HEK293 (cell line): Measurements from ENCODE around the gene RCSD1.

ENCODE experiments used
- ELK4 ChIP-seq: IDR thresholded peaks from 2 replicates; pipeline ENCODE4 v1.6.1; 2011; ENCODE audit warnings: mild to moderate bottlenecking, low read depth, low read length, borderline replicate concordance
- GLIS1 ChIP-seq: fragments of 450-650 bp; formaldehyde crosslinking; IDR thresholded peaks from 2 replicates; pipeline ENCODE4 v1.5.1; 2016; ENCODE audit warnings: missing biosample characterization, missing genetic modification characterization
- PATZ1 ChIP-seq: fragments of 450-650 bp; formaldehyde crosslinking; IDR thresholded peaks from 2 replicates; pipeline ENCODE4 v1.5.1; 2016; ENCODE audit warnings: missing biosample characterization, missing genetic modification characterization
- SP7 ChIP-seq: fragments of 450-650 bp; formaldehyde crosslinking; IDR thresholded peaks from 2 replicates; pipeline ENCODE4 v1.5.1; 2016; ENCODE audit warnings: missing biosample characterization, missing genetic modification characterization
- YY1 ChIP-seq: fragments of 450-650 bp; formaldehyde crosslinking; IDR thresholded peaks from 2 replicates; pipeline ENCODE4 v1.5.1; 2018; ENCODE audit warnings: missing biosample characterization, missing genetic modification characterization
- ZBTB48 ChIP-seq: fragments of 450-650 bp; formaldehyde crosslinking; IDR thresholded peaks from 2 replicates; pipeline ENCODE4 v1.5.1; 2016; ENCODE audit warnings: missing biosample characterization, missing genetic modification characterization
- ZEB2 ChIP-seq: fragments of 450-650 bp; formaldehyde crosslinking; IDR thresholded peaks from 2 replicates; pipeline ENCODE4 v1.5.1; 2016; ENCODE audit warnings: missing biosample characterization, missing genetic modification characterization
- ZFP41 ChIP-seq: fragments of 450-650 bp; formaldehyde crosslinking; IDR thresholded peaks from 2 replicates; pipeline ENCODE4 v1.5.1; 2016; ENCODE audit warnings: missing biosample characterization, missing genetic modification characterization, borderline replicate concordance
- ZNF18 ChIP-seq: fragments of 450-650 bp; formaldehyde crosslinking; IDR thresholded peaks from 2 replicates; pipeline ENCODE4 v1.5.1; 2016; ENCODE audit warnings: missing biosample characterization, missing genetic modification characterization
- ZNF184 ChIP-seq: fragments of 450-650 bp; IDR thresholded peaks from 2 replicates; pipeline ENCODE4 v1.5.1; 2018; ENCODE audit warnings: missing biosample characterization, mild to moderate bottlenecking, missing genetic modification characterization
- ZNF2 ChIP-seq: fragments of 450-650 bp; formaldehyde crosslinking; IDR thresholded peaks from 2 replicates; pipeline ENCODE4 v1.5.1; 2016; ENCODE audit warnings: missing biosample characterization, missing genetic modification characterization
- ZNF214 ChIP-seq: fragments of 450-650 bp; formaldehyde crosslinking; IDR thresholded peaks from 2 replicates; pipeline ENCODE4 v1.5.1; 2017; ENCODE audit warnings: missing biosample characterization, mild to moderate bottlenecking, missing genetic modification characterization, borderline replicate concordance
- ZNF23 ChIP-seq: fragments of 450-650 bp; formaldehyde crosslinking; IDR thresholded peaks from 2 replicates; pipeline ENCODE4 v1.5.1; 2016; ENCODE audit warnings: missing biosample characterization, missing genetic modification characterization, borderline replicate concordance
- ZNF324 ChIP-seq: fragments of 450-650 bp; formaldehyde crosslinking; IDR thresholded peaks from 2 replicates; pipeline ENCODE4 v1.5.1; 2016; ENCODE audit warnings: missing biosample characterization, missing genetic modification characterization
- ZNF394 ChIP-seq: fragments of 450-650 bp; formaldehyde crosslinking; IDR thresholded peaks from 2 replicates; pipeline ENCODE4 v1.5.1; 2016; ENCODE audit warnings: missing biosample characterization, missing genetic modification characterization, mild to moderate bottlenecking, moderate library complexity, borderline replicate concordance
- ZNF449 ChIP-seq: fragments of 450-650 bp; formaldehyde crosslinking; IDR thresholded peaks from 2 replicates; pipeline ENCODE4 v1.5.1; 2017; ENCODE audit warnings: missing biosample characterization, mild to moderate bottlenecking, missing genetic modification characterization, moderate library complexity
- ZNF501 ChIP-seq: fragments of 450-650 bp; formaldehyde crosslinking; IDR thresholded peaks from 2 replicates; pipeline ENCODE4 v1.5.1; 2016; ENCODE audit warnings: missing biosample characterization, missing genetic modification characterization
- ZNF548 ChIP-seq: fragments of 450-650 bp; formaldehyde crosslinking; IDR thresholded peaks from 2 replicates; pipeline ENCODE4 v1.5.1; 2016; ENCODE audit warnings: missing biosample characterization, missing genetic modification characterization
- ZNF580 ChIP-seq: fragments of 450-650 bp; formaldehyde crosslinking; IDR thresholded peaks from 2 replicates; pipeline ENCODE4 v1.5.1; 2016; ENCODE audit warnings: missing biosample characterization, missing genetic modification characterization
- ZNF623 ChIP-seq: fragments of 450-650 bp; formaldehyde crosslinking; IDR thresholded peaks from 2 replicates; pipeline ENCODE4 v1.5.1; 2016; ENCODE audit warnings: missing biosample characterization, missing genetic modification characterization
- ZNF626 ChIP-seq: fragments of 450-650 bp; sonication (Bioruptor Pico); formaldehyde crosslinking; IDR thresholded peaks from 2 replicates; pipeline ENCODE4 v1.5.1; 2018; ENCODE audit warnings: missing biosample characterization, missing genetic modification characterization, inconsistent platforms
- ZNF639 ChIP-seq: fragments of 450-650 bp; formaldehyde crosslinking; IDR thresholded peaks from 2 replicates; pipeline ENCODE4 v1.5.1; 2016; ENCODE audit warnings: missing biosample characterization, missing genetic modification characterization
- ZNF692 ChIP-seq: fragments of 450-650 bp; formaldehyde crosslinking; IDR thresholded peaks from 2 replicates; pipeline ENCODE4 v1.5.1; 2016; ENCODE audit warnings: missing biosample characterization, missing genetic modification characterization
- ZNF701 ChIP-seq: fragments of 450-650 bp; formaldehyde crosslinking; IDR thresholded peaks from 2 replicates; pipeline ENCODE4 v1.5.1; 2016; ENCODE audit warnings: missing biosample characterization, missing genetic modification characterization
- ZNF704 ChIP-seq: fragments of 450-650 bp; formaldehyde crosslinking; IDR thresholded peaks from 2 replicates; pipeline ENCODE4 v1.5.1; 2016; ENCODE audit warnings: missing biosample characterization, missing genetic modification characterization
- ZNF76 ChIP-seq: fragments of 450-650 bp; formaldehyde crosslinking; IDR thresholded peaks from 2 replicates; pipeline ENCODE4; 2016; ENCODE audit warnings: low read depth, missing biosample characterization, missing genetic modification characterization, borderline replicate concordance
- ZNF776 ChIP-seq: fragments of 450-650 bp; formaldehyde crosslinking; IDR thresholded peaks from 2 replicates; pipeline ENCODE4 v1.5.0; 2017; ENCODE audit warnings: missing biosample characterization, missing genetic modification characterization, borderline replicate concordance
- ZSCAN30 ChIP-seq: fragments of 450-650 bp; IDR thresholded peaks from 2 replicates; pipeline ENCODE4 v1.5.1; 2018; ENCODE audit warnings: missing biosample characterization, mild to moderate bottlenecking, missing genetic modification characterization, moderate library complexity

Gene RCSD1

GRCh38 chr1:167715157-167715999, 85.3 kb downstream of the RCSD1 start (continued):
- peak; percentile 39 for TF ChIP-seq ZNF18 (tag by site-specific recombination)
- no peak for TF ChIP-seq ZNF776 (tag by site-specific recombination)
- TF ChIP-seq ZNF2 (tag by site-specific recombination): peak; percentile 80
- no peak for TF ChIP-seq PATZ1
- TF ChIP-seq ZNF639: peak; percentile 85; the same call in 1 of the 2 replicates
- peak; percentile 80 for TF ChIP-seq ZNF692 (tag by site-specific recombination)
- no peak for TF ChIP-seq GLIS1 (tag by site-specific recombination)
- TF ChIP-seq ZNF184 (tag by site-specific recombination): peak; percentile 61; the same call in 1 of the 2 replicates
- TF ChIP-seq ZNF501: 0 out of 2 replicates have a peak, but pooled peaks have one; percentile 47
- TF ChIP-seq ZNF548: no peak
- TF ChIP-seq ZNF704 (tag by site-specific recombination): no peak
- no peak for TF ChIP-seq YY1
- TF ChIP-seq ZFP41 (tag by site-specific recombination): no peak
- TF ChIP-seq ZNF449 (tag by site-specific recombination): peak; percentile 14; the same call in 1 of the 2 replicates
- peak; percentile 92 for TF ChIP-seq ZSCAN30
- TF ChIP-seq ZBTB48 (tag by site-specific recombination): peak; percentile 68
- TF ChIP-seq ZNF214 (tag by site-specific recombination): peak; percentile 13; the same call in 1 of the 2 replicates
- TF ChIP-seq ZNF626 (tag by site-specific recombination): peak; percentile 76; the same call in 1 of the 2 replicates
- peak; percentile 57 for TF ChIP-seq ZEB2
- TF ChIP-seq ZNF701 (tag by site-specific recombination): no peak
- peak; percentile 49; the same call in 1 of the 2 replicates for TF ChIP-seq ZNF394
- peak; percentile 72 for TF ChIP-seq ZNF580
- peak; percentile 53 for TF ChIP-seq ZNF76 (tag by site-specific recombination)
- peak; percentile 17; the same call in 1 of the 2 replicates for TF ChIP-seq ZNF623 (tag by site-specific recombination)
- no peak for TF ChIP-seq ELK4
- TF ChIP-seq ZNF324 (tag by site-specific recombination): peak; percentile 42; the same call in 1 of the 2 replicates
- peak; percentile 82 for TF ChIP-seq SP7
- no peak for TF ChIP-seq ZNF23
